OCI-LY3 (cell line): ENCODE results near the gene WIZ.

Source experiments
- H2AFZ ChIP-seq: fragments of 200-600, 300-600 bp; shearing (Covaris generic); 2 replicates; pipeline ENCODE4 v1.6.0; 2014; ENCODE audit warnings: antibody characterized with exemption, low read depth, low read length
- H3K27ac ChIP-seq: fragments of 200-600, 300-600 bp; sonication (generic); 2 replicates; pipeline ENCODE4 v1.5.1; 2014; ENCODE audit warnings: mild to moderate bottlenecking, low read length, moderate library complexity, mixed read lengths
- H3K27me3 ChIP-seq: fragments of 200-600, 300-600 bp; sonication (generic); 2 replicates; pipeline ENCODE4 v1.6.1; 2014; ENCODE audit warnings: low read depth, low read length, mixed read lengths
- H3K36me3 ChIP-seq: fragments of 200-600, 300-600 bp; sonication (generic); replicated peaks from 2 replicates; pipeline ENCODE3; 2014; ENCODE audit warnings: low read depth, low read length, mixed read lengths
- H3K4me1 ChIP-seq: fragments of 300-600, 200-600 bp; sonication (generic); 2 replicates; pipeline ENCODE4 v1.6.1; 2014; ENCODE audit warnings: low read length, mixed read lengths
- H3K4me2 ChIP-seq: fragments of 200-600, 300-600 bp; sonication (generic); 2 replicates; pipeline ENCODE4 v1.6.1; 2014; ENCODE audit warnings: low read length, mixed read lengths
- H3K4me3 ChIP-seq: fragments of 300-600, 200-600 bp; sonication (generic); 2 replicates; pipeline ENCODE4 v1.5.1; 2014; ENCODE audit warnings: antibody characterized with exemption, mild to moderate bottlenecking, low read length, moderate library complexity
- H3K79me2 ChIP-seq: fragments of 300-600, 200-600 bp; shearing (Covaris generic); 2 replicates; pipeline ENCODE4 v1.6.1; 2014; ENCODE audit warnings: mild to moderate bottlenecking, low read length, mixed read lengths
- H3K9ac ChIP-seq: fragments of 300-600, 200-600 bp; shearing (Covaris generic); 2 replicates; pipeline ENCODE4 v1.6.0; 2014; ENCODE audit warnings: mild to moderate bottlenecking, low read length, moderate library complexity
- H3K9me3 ChIP-seq: fragments of 200-600, 300-600 bp; shearing (Covaris generic); 2 replicates; pipeline ENCODE4 v1.6.1; 2014; ENCODE audit warnings: low read length, mixed read lengths; ENCODE audit not compliant: insufficient read depth
- H4K20me1 ChIP-seq: fragments of 200-600, 300-600 bp; sonication (generic); 2 replicates; pipeline ENCODE4 v1.6.1; 2016; ENCODE audit warnings: low read length, mixed read lengths; ENCODE audit not compliant: insufficient read depth
- CTCF ChIP-seq: fragments of 200-600, 300-600 bp; sonication (generic); IDR thresholded peaks from 2 replicates; pipeline ENCODE4 v1.5.1; 2014; ENCODE audit warnings: antibody characterized with exemption, low read length, low read depth
- EZH2phosphoT487 ChIP-seq: fragments of 200-600 bp; shearing (Covaris generic); IDR thresholded peaks from 2 replicates; pipeline ENCODE4 v1.6.1; 2018; ENCODE audit warnings: antibody characterized with exemption, mixed run types, low read depth

Gene WIZ

GRCh38 chr19:15443325-15443724, 6.4 kb downstream of the WIZ start:
- Histone ChIP-seq H3K9me3 (no peaks in the 10 kb centered on the region), H3K79me2 (no peaks in the 10 kb centered on the region), H4K20me1 (no peaks in the 10 kb centered on the region), H2AFZ (no peak overlapping the region), H3K27me3 (no peaks in the 10 kb centered on the region), H3K9ac (no peak overlapping the region), H3K4me1 (peaks cover 12% of the 10 kb centered on the region; the same call in 1 of the 2 replicates), H3K27ac (no peak overlapping the region), H3K4me2 (no peak overlapping the region), H3K4me3 (no peak overlapping the region), H3K36me3 (no peaks in the 10 kb centered on the region)
- TF ChIP-seq EZH2phosphoT487 (no peak), CTCF (no peak)

- Histone ChIP-seq H3K4me1 (peaks cover 12% of the 10 kb centered on the region; the same call in 1 of the 2 replicates), H4K20me1 (no peaks in the 10 kb centered on the region), H3K36me3 (no peaks in the 10 kb centered on the region), H3K4me2 (no peak overlapping the region), H3K9ac (no peak overlapping the region), H3K27ac (no peak overlapping the region), H3K9me3 (no peaks in the 10 kb centered on the region), H2AFZ (no peak overlapping the region), H3K27me3 (no peaks in the 10 kb centered on the region), H3K79me2 (no peaks in the 10 kb centered on the region), H3K4me3 (no peak overlapping the region)
- TF ChIP-seq CTCF, result no peak
These were observed 7.4 kb downstream of the WIZ start for GRCh38 chr19:15442142-15442920.

GRCh38 chr19:15441317-15441716, 8.4 kb downstream of the WIZ start:
- Histone ChIP-seq H3K4me2 (no peak overlapping the region), H3K9me3 (no peaks in the 10 kb centered on the region), H3K79me2 (no peaks in the 10 kb centered on the region), H2AFZ (no peak overlapping the region), H4K20me1 (no peaks in the 10 kb centered on the region), H3K27me3 (no peaks in the 10 kb centered on the region), H3K4me1 (peaks cover 6% of the 10 kb centered on the region; the same call in 1 of the 2 replicates), H3K4me3 (no peak overlapping the region), H3K27ac (no peak overlapping the region), H3K9ac (no peak overlapping the region), H3K36me3 (no peaks in the 10 kb centered on the region)
- no peak for TF ChIP-seq EZH2phosphoT487
- TF ChIP-seq CTCF, result no peak

GRCh38 chr19:15439821-15440641, 9.7 kb downstream of the WIZ start:
- Histone ChIP-seq H3K9me3 (no peaks in the 10 kb centered on the region), H3K79me2 (no peaks in the 10 kb centered on the region), H3K27me3 (no peaks in the 10 kb centered on the region), H2AFZ (no peak overlapping the region), H3K4me1 (peaks cover 4% of the 10 kb centered on the region; the same call in 1 of the 2 replicates), H3K9ac (no peak overlapping the region), H3K4me2 (no peak overlapping the region), H3K4me3 (no peak overlapping the region), H3K36me3 (no peaks in the 10 kb centered on the region), H3K27ac (no peak overlapping the region), H4K20me1 (no peaks in the 10 kb centered on the region)
- no peak for TF ChIP-seq EZH2phosphoT487
